RKO (cell line): ENCODE measurements around the gene TRAF3IP3.

ENCODE experiments used
- DNase-seq: peaks from one replicate; pipeline ENCODE4 v3.0.0-alpha.2; 2016; ENCODE audit warnings: low spot score

TRAF3IP3 gene

DNA sequence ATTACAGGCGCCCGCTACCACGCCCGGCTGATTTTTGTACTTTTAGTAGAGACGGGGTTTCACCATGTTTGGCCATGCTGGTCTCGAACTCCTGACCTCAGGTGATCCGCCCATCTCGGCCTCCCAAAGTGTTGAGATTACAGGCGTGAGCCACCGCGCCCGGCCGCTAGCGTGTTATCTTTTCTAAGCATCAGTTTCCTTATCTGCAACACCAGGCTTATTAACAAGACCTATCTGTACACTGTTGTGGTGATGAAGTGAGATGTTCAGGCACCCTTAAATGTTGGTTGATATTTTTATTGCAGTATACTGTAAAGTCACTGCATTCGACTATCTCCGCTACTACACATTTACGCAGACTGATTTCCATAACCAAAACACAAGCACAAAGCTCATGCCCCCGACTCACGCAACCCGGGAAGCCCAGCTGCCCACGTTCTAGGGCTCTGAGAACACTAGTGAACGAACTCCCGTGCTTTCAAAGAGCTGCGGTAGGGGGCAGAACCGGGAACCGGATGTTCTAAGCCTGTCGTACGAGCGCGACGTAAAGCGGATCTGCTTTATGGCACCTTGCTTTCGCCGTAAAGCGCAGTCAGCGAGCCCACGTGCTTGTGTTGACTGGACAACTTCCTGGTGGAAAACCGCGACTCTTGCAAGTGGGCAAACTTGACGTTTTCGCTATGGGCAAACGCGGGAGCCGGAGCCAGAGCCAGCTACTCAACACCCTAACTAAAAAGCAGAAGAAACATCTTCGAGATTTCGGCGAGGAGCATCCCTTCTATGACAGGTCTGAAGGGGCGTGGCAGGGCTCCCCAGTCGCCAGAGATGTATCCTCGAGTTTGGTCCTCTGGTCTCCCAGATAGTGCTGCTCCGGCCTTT, 71.8 kb downstream of the TRAF3IP3 start, which contains the start of gene UTP25:
Gene UTP25 (plus strand): TSS at position 589 of the 879 bp plus-strand sequence. CDS start 92 bp downstream, at position 681.
- DNase-seq: peak; percentile 98

GRCh38 chr1:209829716-209830115, 73.9 kb downstream of the TRAF3IP3 start:
- peak; percentile 68 for DNase-seq

GRCh38 chr1:209830722-209831121, 74.9 kb downstream of the TRAF3IP3 start:
- no peak for DNase-seq

DNA sequence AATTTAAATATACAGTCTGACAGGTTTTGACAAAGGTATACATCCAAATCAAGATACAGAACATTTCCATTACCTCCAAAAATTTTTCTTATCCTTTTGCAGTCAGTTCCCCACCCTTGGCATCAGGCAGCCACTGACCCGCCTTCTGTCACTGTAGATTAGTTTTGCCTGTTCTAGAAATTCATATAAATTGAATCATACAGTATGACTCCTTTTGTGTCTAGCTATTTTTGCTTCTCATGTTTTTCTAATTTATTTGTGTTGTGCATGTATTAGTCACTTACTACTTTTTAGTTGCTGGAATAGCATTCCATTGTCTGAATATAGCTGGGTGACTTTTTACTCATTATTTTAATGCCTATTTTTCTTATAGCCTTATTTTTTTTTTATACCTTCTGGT, 75.8 kb downstream of the TRAF3IP3 start:
- DNase-seq: peak; percentile 67
